Ovary (tissue), 9 donors: ENCODE results near the gene TNIK. TPM values are rescaled to one million over a fixed set of nuclear protein-coding genes. Genes with fewer than 3 reads are reported as not detected.

ENCODE experiments used
- DNase-seq, 5 donors: peaks; one replicate each; pipeline ENCODE4 v3.0.0-alpha.2; 2019 to 2020
- H3K27ac ChIP-seq, 2 donors: fragments of 200-600 bp; one replicate each; pipeline versions ENCODE4 v1.5.1 to v1.8.0; 2019 to 2022
- H3K27me3 ChIP-seq: fragments of 200-600 bp; one replicate; pipeline ENCODE4 v1.8.0; 2022
- H3K36me3 ChIP-seq: fragments of 200-600 bp; sonication (generic); one replicate; pipeline ENCODE4 v1.5.1; 2019
- H3K4me1 ChIP-seq: one replicate; pipeline ENCODE4 v1.8.1; 2013; ENCODE audit warnings: mild to moderate bottlenecking, moderate library complexity; ENCODE audit not compliant: insufficient read depth
- H3K4me3 ChIP-seq: fragments of 200-600 bp; sonication (generic); one replicate; pipeline ENCODE4 v1.5.1; 2017
- H3K9me3 ChIP-seq, 2 donors: fragments of 200-600 bp in 1 of 2; sonication (generic) in 1 of 2; one replicate each; pipeline versions ENCODE4 v1.5.1 to v1.8.1; 2013 to 2019; ENCODE audit warnings: mild to moderate bottlenecking in 1 of 2, moderate library complexity in 1 of 2
- CTCF ChIP-seq, 3 donors: fragments of 450-650 bp in 2 of 3; fragments of 200-600 bp in 1 of 3; IDR thresholded peaks; one replicate each; pipeline versions ENCODE4 v1.5.1 to v1.8.0; 2016 to 2022; ENCODE audit warnings: antibody characterized with exemption in 3 of 3, mild to moderate bottlenecking in 1 of 3
- EP300 ChIP-seq: sonication (generic); formaldehyde crosslinking; IDR thresholded peaks from one replicate; pipeline ENCODE4 v1.6.1; 2017; ENCODE audit warnings: antibody characterized with exemption
- POLR2A ChIP-seq: fragments of 450-650 bp; IDR thresholded peaks from one replicate; pipeline ENCODE4 v1.6.1; 2017; ENCODE audit warnings: antibody characterized with exemption, mild to moderate bottlenecking, moderate library complexity
- WGBS, 3 donors: extraction: QIAGEN DNeasy Blood & Tissue Kit in 1 of 3; methylation state at CpG; one replicate each; pipeline versions ENCODE4 v1.1.5 to v1.1.7; 2013 to 2017; 5-methylcytosine and 5-hydroxymethylcytosine counted together
- intact Hi-C, 4 donors: fragments of 100-400 bp; cut with DNase I; formaldehyde crosslinking; loops; one replicate each; pipeline versions ENCODE4 v1.11.0 to v1.15.1; 2022 to 2023
- polyA plus RNA-seq, 2 donors: library from polyadenylated mRNA; stranded (reverse); fragments of 200-250 nt in 1 of 2; fragments of 350-450 nt in 1 of 2; fragmentation: Illumina TruSeq in 1 of 2; extraction: RNeasy Lipid Tissue Mini Kit (QIAGEN cat#74804) in 1 of 2; gene quantifications; one replicate each; pipeline ENCODE4 v1.2.3, GENCODE V29; 2013 to 2014
- total RNA-seq, 7 donors: library from RNA; depleted of rRNA in 2 of 7; stranded (reverse); fragments of >200 nt in 2 of 7; fragmentation: NEBNext Ultra II Directional in 3 of 7; extraction: Animal tissue kit (Norgen Biotek cat#: 25700) in 3 of 7; gene quantifications; one replicate each; pipeline versions ENCODE4 v1.1.0 to v1.2.4, GENCODE V29; 2016 to 2023
- donor health status: DM: no; HTN: no; CAD: no; lungs with moderate emphysema.
- donor health status: DM: no; HTN: no; CAD: no.
- donor health status: Bipolar disorder and iron deficiency.
- donor health status: DM: yes; HTN: yes; CAD: no.
- donor health status: DM: no; HTN: no; CAD: no.
- donor health status: DM: yes; HTN: yes; CAD: no.

The TNIK gene
- total and polyA plus RNA-seq, 9 donors: 1.1 to 9.5 (median 4.5) TPM

GRCh38 chr3:171350364-171350763 is 109.8 kb downstream of the TNIK start:
- Histone ChIP-seq H3K4me1 (no peaks in the 10 kb centered on the region), H3K27ac (no peak overlapping the region), H3K4me3 (no peak overlapping the region), H3K36me3 (no peaks in the 10 kb centered on the region), H3K27me3 (no peaks in the 10 kb centered on the region), H3K9me3 (no peaks in the 10 kb centered on the region)
- intact Hi-C loops: no loop called here
- DNase-seq: no peak
- no peak for TF ChIP-seq POLR2A
- TF ChIP-seq CTCF (IDR thresholded peaks at IDR 0.05): no peak
- no peak for TF ChIP-seq EP300

GRCh38 chr3:171349392-171349791 is 110.8 kb downstream of the TNIK start:
- H3K4me1 ChIP-seq: no peaks in the 10 kb centered on the region

GRCh38 chr3:171348121-171348520 is 112.1 kb downstream of the TNIK start:
- TF ChIP-seq POLR2A: no peak
- no peak for TF ChIP-seq EP300
- no peak for TF ChIP-seq CTCF (IDR thresholded peaks at IDR 0.05)
- no peaks in the 10 kb centered on the region for H3K4me1 ChIP-seq
- intact Hi-C loops: no loop called here
- H3K36me3 ChIP-seq: no peaks in the 10 kb centered on the region
- H3K9me3 ChIP-seq: no peaks in the 10 kb centered on the region
- no peak overlapping the region for H3K4me3 ChIP-seq
- 69 to 78% (median 77%) methylated on average over 4 of the region's 4 CpGs for WGBS, 3 donors
- no peak for DNase-seq
- H3K27ac ChIP-seq: no peak overlapping the region
- no peaks in the 10 kb centered on the region for H3K27me3 ChIP-seq

More at GRCh38 chr3:171349392-171349791, 110.8 kb downstream of the TNIK start:
- H3K9me3 ChIP-seq: no peaks in the 10 kb centered on the region
- TF ChIP-seq POLR2A (no peak), EP300 (no peak), CTCF (IDR thresholded peaks at IDR 0.05) (no peak)
- intact Hi-C loops: no loop called here
- no peaks in the 10 kb centered on the region for H3K36me3 ChIP-seq
- 97 to 100% (median 97%) methylated on average over 1 of the region's 1 CpG for WGBS, 3 donors
- no peaks in the 10 kb centered on the region for H3K27me3 ChIP-seq
- no peak overlapping the region for H3K4me3 ChIP-seq
- DNase-seq: no peak
- no peak overlapping the region for H3K27ac ChIP-seq

- no peak overlapping the region for H3K27ac ChIP-seq
These were observed 112.7 kb downstream of the TNIK start for GRCh38 chr3:171347301-171348039.

More at GRCh38 chr3:171347301-171348039, 112.7 kb downstream of the TNIK start:
- H3K4me3 ChIP-seq: no peak overlapping the region
- intact Hi-C loops: no loop called here
- H3K9me3 ChIP-seq: no peaks in the 10 kb centered on the region
- no peaks in the 10 kb centered on the region for H3K4me1 ChIP-seq
- TF ChIP-seq EP300: no peak
- no peak for TF ChIP-seq POLR2A
- no peak for TF ChIP-seq CTCF (IDR thresholded peaks at IDR 0.05)
- no peaks in the 10 kb centered on the region for H3K27me3 ChIP-seq
- DNase-seq: no peak
- WGBS, 3 donors: 80 to 93% (median 83%) methylated on average over 3 of the region's 3 CpGs
- no peaks in the 10 kb centered on the region for H3K36me3 ChIP-seq
